Epithelial cell of esophagus (primary cell): Measurements from ENCODE around the gene IFT20.

Experiments
- DNase-seq: peaks from one replicate; pipeline ENCODE4 v3.0.0; 2010; ENCODE audit warnings: low read depth
- H3K4me3 ChIP-seq: 2 replicates; pipeline ENCODE4 v1.5.1; 2011; ENCODE audit warnings: mild to moderate bottlenecking, low read length, control low read depth
- CTCF ChIP-seq: IDR thresholded peaks from 2 replicates; pipeline ENCODE4 v1.5.1; 2011; ENCODE audit warnings: low read depth, mild to moderate bottlenecking, low read length, control low read depth, inconsistent platforms; ENCODE audit not compliant: insufficient read depth; ENCODE audit errors: missing control alignments

Gene IFT20

GRCh38 chr17:28280826-28281225 is 54.4 kb downstream of the IFT20 start:
- no peak for DNase-seq
- H3K4me3 ChIP-seq = no peak overlapping the region
- no peak for TF ChIP-seq CTCF

- TF ChIP-seq CTCF = no peak
- no peak for DNase-seq
- no peak overlapping the region for H3K4me3 ChIP-seq
Observed at GRCh38 chr17:28279411-28279810, 55.9 kb downstream of the IFT20 start.
